ENCODE results near the gene DCUN1D2. TPM values are rescaled to one million over a fixed set of nuclear protein-coding genes. Genes with fewer than 3 reads are reported as not detected.

The DCUN1D2 gene
- total RNA-seq, 1 experiment from 2014 or later = 26.2 TPM

GRCh38 chr13:113483081-113483480 is 7.4 kb downstream of the DCUN1D2 start:
- H3K9me3 ChIP-seq (ENCODE audit: low read length) = no peaks in the 10 kb centered on the region
- H3K9me2 ChIP-seq (replicated peaks; ENCODE audit: insufficient read depth, low read length) = no peaks in the 10 kb centered on the region
- no peak overlapping the region for H3K4me2 ChIP-seq (ENCODE audit: low read depth, low read length, poor library complexity, severe bottlenecking)
- H3K4me1 ChIP-seq (ENCODE audit: low read length) = peaks cover 21% of the 10 kb centered on the region
- no peak overlapping the region for H3K27ac ChIP-seq (ENCODE audit: low read length)
- H3K27me3 ChIP-seq (ENCODE audit: low read length) = no peaks in the 10 kb centered on the region
- H3K4me3 ChIP-seq (ENCODE audit: low read length) = no peak overlapping the region
- no peak overlapping the region for H2AFZ ChIP-seq (ENCODE audit: low read length)
- DNase-seq = no peak
- H3K79me2 ChIP-seq (ENCODE audit: low read length) = peaks cover 92% of the 10 kb centered on the region
- peaks cover 31% of the 10 kb centered on the region for H4K20me1 ChIP-seq (ENCODE audit: insufficient read depth, low read depth, low read length)
- H3K9ac ChIP-seq (ENCODE audit: low read length) = no peak overlapping the region
- peaks cover 32% of the 10 kb centered on the region; the same call in 1 of the 2 replicates for H3K36me3 ChIP-seq (ENCODE audit: insufficient read depth, low read length)

GRCh38 chr13:113479179-113479578 is 11.3 kb downstream of the DCUN1D2 start:
- no peak overlapping the region for H3K4me2 ChIP-seq (ENCODE audit: low read depth, low read length, poor library complexity, severe bottlenecking)
- no peak overlapping the region for H3K4me3 ChIP-seq (ENCODE audit: low read length)
- peaks cover 6% of the 10 kb centered on the region; the same call in 1 of the 2 replicates for H4K20me1 ChIP-seq (ENCODE audit: insufficient read depth, low read depth, low read length)
- H3K9me2 ChIP-seq (replicated peaks; ENCODE audit: insufficient read depth, low read length) = no peaks in the 10 kb centered on the region
- no peaks in the 10 kb centered on the region for H3K4me1 ChIP-seq (ENCODE audit: low read length)
- H2AFZ ChIP-seq (ENCODE audit: low read length) = no peak overlapping the region
- H3K9me3 ChIP-seq (ENCODE audit: low read length) = no peaks in the 10 kb centered on the region
- DNase-seq = no peak
- no peak overlapping the region for H3K27ac ChIP-seq (ENCODE audit: low read length)
- H3K36me3 ChIP-seq (ENCODE audit: insufficient read depth, low read length) = peaks cover 61% of the 10 kb centered on the region; the same call in 1 of the 2 replicates
- H3K27me3 ChIP-seq (ENCODE audit: low read length) = no peaks in the 10 kb centered on the region
- H3K79me2 ChIP-seq (ENCODE audit: low read length) = peaks cover 67% of the 10 kb centered on the region
- no peak overlapping the region for H3K9ac ChIP-seq (ENCODE audit: low read length)

GRCh38 chr13:113477724-113478123 is 12.8 kb downstream of the DCUN1D2 start:
- Histone ChIP-seq H4K20me1 (ENCODE audit: insufficient read depth, low read depth, low read length) (no peaks in the 10 kb centered on the region), H3K4me2 (ENCODE audit: low read depth, low read length, poor library complexity, severe bottlenecking) (no peak overlapping the region), H3K9me3 (ENCODE audit: low read length) (no peaks in the 10 kb centered on the region), H3K4me3 (ENCODE audit: low read length) (no peak overlapping the region), H3K9ac (ENCODE audit: low read length) (no peak overlapping the region), H3K36me3 (ENCODE audit: insufficient read depth, low read length) (peaks cover 65% of the 10 kb centered on the region; the same call in 1 of the 2 replicates), H3K4me1 (ENCODE audit: low read length) (no peaks in the 10 kb centered on the region), H3K9me2 (replicated peaks; ENCODE audit: insufficient read depth, low read length) (no peaks in the 10 kb centered on the region), H3K27ac (ENCODE audit: low read length) (no peak overlapping the region), H2AFZ (ENCODE audit: low read length) (no peak overlapping the region), H3K27me3 (ENCODE audit: low read length) (no peaks in the 10 kb centered on the region), H3K79me2 (ENCODE audit: low read length) (peaks cover 53% of the 10 kb centered on the region)
- no peak for DNase-seq

GRCh38 chr13:113476811-113477210 is 13.7 kb downstream of the DCUN1D2 start:
- H2AFZ ChIP-seq (ENCODE audit: low read length) = no peak overlapping the region
- no peaks in the 10 kb centered on the region for H4K20me1 ChIP-seq (ENCODE audit: insufficient read depth, low read depth, low read length)

GRCh38 chr13:113475911-113476310 is 14.6 kb downstream of the DCUN1D2 start:
- no peaks in the 10 kb centered on the region for H3K4me1 ChIP-seq (ENCODE audit: low read length)
- peaks cover 60% of the 10 kb centered on the region; the same call in 1 of the 2 replicates for H3K36me3 ChIP-seq (ENCODE audit: insufficient read depth, low read length)
- H3K27me3 ChIP-seq (ENCODE audit: low read length) = no peaks in the 10 kb centered on the region
- H3K27ac ChIP-seq (ENCODE audit: low read length) = no peak overlapping the region
- no peak overlapping the region for H3K4me2 ChIP-seq (ENCODE audit: low read depth, low read length, poor library complexity, severe bottlenecking)
- no peak overlapping the region for H2AFZ ChIP-seq (ENCODE audit: low read length)
- no peaks in the 10 kb centered on the region for H3K9me3 ChIP-seq (ENCODE audit: low read length)
- no peaks in the 10 kb centered on the region for H4K20me1 ChIP-seq (ENCODE audit: insufficient read depth, low read depth, low read length)
- H3K9ac ChIP-seq (ENCODE audit: low read length) = no peak overlapping the region
- no peak overlapping the region for H3K4me3 ChIP-seq (ENCODE audit: low read length)
- H3K9me2 ChIP-seq (replicated peaks; ENCODE audit: insufficient read depth, low read length) = no peaks in the 10 kb centered on the region
- no peak for DNase-seq
- H3K79me2 ChIP-seq (ENCODE audit: low read length) = peaks cover 50% of the 10 kb centered on the region

More at GRCh38 chr13:113476811-113477210, 13.7 kb downstream of the DCUN1D2 start:
- H3K79me2 ChIP-seq (ENCODE audit: low read length) = peaks cover 51% of the 10 kb centered on the region
- H3K4me3 ChIP-seq (ENCODE audit: low read length) = no peak overlapping the region
- no peaks in the 10 kb centered on the region for H3K9me2 ChIP-seq (replicated peaks; ENCODE audit: insufficient read depth, low read length)
- no peaks in the 10 kb centered on the region for H3K9me3 ChIP-seq (ENCODE audit: low read length)
- H3K9ac ChIP-seq (ENCODE audit: low read length) = no peak overlapping the region
- no peaks in the 10 kb centered on the region for H3K4me1 ChIP-seq (ENCODE audit: low read length)
- no peaks in the 10 kb centered on the region for H3K27me3 ChIP-seq (ENCODE audit: low read length)
- no peak for DNase-seq
- H3K27ac ChIP-seq (ENCODE audit: low read length) = no peak overlapping the region
- peaks cover 65% of the 10 kb centered on the region; the same call in 1 of the 2 replicates for H3K36me3 ChIP-seq (ENCODE audit: insufficient read depth, low read length)
- no peak overlapping the region for H3K4me2 ChIP-seq (ENCODE audit: low read depth, low read length, poor library complexity, severe bottlenecking)

GRCh38 chr13:113475280-113475679 is 15.2 kb downstream of the DCUN1D2 start:
- no peak overlapping the region for H3K4me2 ChIP-seq (ENCODE audit: low read depth, low read length, poor library complexity, severe bottlenecking)
- no peak overlapping the region for H3K9ac ChIP-seq (ENCODE audit: low read length)
- H4K20me1 ChIP-seq (ENCODE audit: insufficient read depth, low read depth, low read length) = no peaks in the 10 kb centered on the region
- peaks cover 53% of the 10 kb centered on the region; the same call in 1 of the 2 replicates for H3K36me3 ChIP-seq (ENCODE audit: insufficient read depth, low read length)
- H3K27ac ChIP-seq (ENCODE audit: low read length) = no peak overlapping the region
- H3K9me2 ChIP-seq (replicated peaks; ENCODE audit: insufficient read depth, low read length) = no peaks in the 10 kb centered on the region
- no peaks in the 10 kb centered on the region for H3K27me3 ChIP-seq (ENCODE audit: low read length)
- no peak for DNase-seq
- H3K9me3 ChIP-seq (ENCODE audit: low read length) = no peaks in the 10 kb centered on the region
- no peaks in the 10 kb centered on the region for H3K4me1 ChIP-seq (ENCODE audit: low read length)
- H2AFZ ChIP-seq (ENCODE audit: low read length) = no peak overlapping the region
- peaks cover 47% of the 10 kb centered on the region for H3K79me2 ChIP-seq (ENCODE audit: low read length)
- H3K4me3 ChIP-seq (ENCODE audit: low read length) = no peak overlapping the region

GRCh38 chr13:113474179-113474578 is 16.3 kb downstream of the DCUN1D2 start:
- Histone ChIP-seq H2AFZ (ENCODE audit: low read length) (no peak overlapping the region), H3K9me2 (replicated peaks; ENCODE audit: insufficient read depth, low read length) (no peaks in the 10 kb centered on the region), H3K27ac (ENCODE audit: low read length) (no peak overlapping the region), H3K36me3 (ENCODE audit: insufficient read depth, low read length) (peaks cover 45% of the 10 kb centered on the region; the same call in 1 of the 2 replicates), H3K27me3 (ENCODE audit: low read length) (no peaks in the 10 kb centered on the region), H3K79me2 (ENCODE audit: low read length) (peaks cover 48% of the 10 kb centered on the region), H3K9me3 (ENCODE audit: low read length) (no peaks in the 10 kb centered on the region), H3K9ac (ENCODE audit: low read length) (no peak overlapping the region), H3K4me2 (ENCODE audit: low read depth, low read length, poor library complexity, severe bottlenecking) (no peak overlapping the region), H3K4me3 (ENCODE audit: low read length) (no peak overlapping the region), H4K20me1 (ENCODE audit: insufficient read depth, low read depth, low read length) (peaks cover 3% of the 10 kb centered on the region; the same call in 1 of the 2 replicates), H3K4me1 (ENCODE audit: low read length) (no peaks in the 10 kb centered on the region)
- DNase-seq = no peak

GRCh38 chr13:113472355-113473025 is 18.0 kb downstream of the DCUN1D2 start:
- H4K20me1 ChIP-seq (ENCODE audit: insufficient read depth, low read depth, low read length) = peaks cover 11% of the 10 kb centered on the region; the same call in 1 of the 2 replicates
- H3K9me2 ChIP-seq (replicated peaks; ENCODE audit: insufficient read depth, low read length) = no peaks in the 10 kb centered on the region
- H3K9me3 ChIP-seq (ENCODE audit: low read length) = no peaks in the 10 kb centered on the region
- no peaks in the 10 kb centered on the region for H3K27me3 ChIP-seq (ENCODE audit: low read length)
- peaks cover 54% of the 10 kb centered on the region for H3K79me2 ChIP-seq (ENCODE audit: low read length)
- no peak for DNase-seq
- H3K36me3 ChIP-seq (ENCODE audit: insufficient read depth, low read length) = peaks cover 47% of the 10 kb centered on the region
- no peak overlapping the region for H3K27ac ChIP-seq (ENCODE audit: low read length)
- no peaks in the 10 kb centered on the region for H3K4me1 ChIP-seq (ENCODE audit: low read length)
- H3K9ac ChIP-seq (ENCODE audit: low read length) = no peak overlapping the region
- no peak overlapping the region for H3K4me3 ChIP-seq (ENCODE audit: low read length)
- H3K4me2 ChIP-seq (ENCODE audit: low read depth, low read length, poor library complexity, severe bottlenecking) = no peak overlapping the region
- H2AFZ ChIP-seq (ENCODE audit: low read length) = no peak overlapping the region
